DOHH2 (cell line): ENCODE measurements around the gene LUZP1.

Experiments used
- H3F3A ChIP-seq: fragments of 200-600 bp; sonication (generic), shearing (Covaris generic); 2 replicates; pipeline ENCODE4 v1.6.0; 2016; ENCODE audit warnings: antibody characterized with exemption, mild to moderate bottlenecking; ENCODE audit not compliant: control insufficient read depth, insufficient read depth
- H3K27ac ChIP-seq: fragments of 200-600 bp; sonication (generic); 2 replicates; pipeline ENCODE4 v1.5.1; 2014; ENCODE audit warnings: low read depth, mild to moderate bottlenecking, low read length, moderate library complexity
- H3K27me3 ChIP-seq: fragments of 200-600 bp; sonication (generic); 2 replicates; pipeline ENCODE4 v1.6.1; 2014; ENCODE audit warnings: mild to moderate bottlenecking, low read length, mixed read lengths; ENCODE audit not compliant: control insufficient read depth
- H3K36me3 ChIP-seq: fragments of 200-600 bp; sonication (generic); 2 replicates; pipeline ENCODE4 v1.6.1; 2014; ENCODE audit warnings: mild to moderate bottlenecking, low read length, moderate library complexity, mixed read lengths; ENCODE audit not compliant: control insufficient read depth
- H3K4me1 ChIP-seq: fragments of 200-600 bp; sonication (generic); 2 replicates; pipeline ENCODE4 v1.6.1; 2014; ENCODE audit warnings: mild to moderate bottlenecking, low read length, mixed read lengths; ENCODE audit not compliant: control insufficient read depth
- H3K4me2 ChIP-seq: fragments of 200-600 bp; sonication (generic); 2 replicates; pipeline ENCODE4 v1.6.0; 2014; ENCODE audit warnings: mild to moderate bottlenecking, low read length, moderate library complexity
- H3K4me3 ChIP-seq: fragments of 200-600 bp; sonication (generic); 2 replicates; pipeline ENCODE4 v1.5.1; 2014; ENCODE audit warnings: mild to moderate bottlenecking, low read length, mixed read lengths
- H3K79me2 ChIP-seq: fragments of 200-600 bp; sonication (generic); 2 replicates; pipeline ENCODE4 v1.6.1; 2014; ENCODE audit warnings: mild to moderate bottlenecking, low read length, mixed read lengths; ENCODE audit not compliant: control insufficient read depth
- H3K9me2 ChIP-seq: fragments of 200-600 bp; sonication (generic); replicated peaks from 2 replicates; pipeline ENCODE4 v1.6.1; 2014; ENCODE audit warnings: mild to moderate bottlenecking, low read length, mixed read lengths; ENCODE audit not compliant: control insufficient read depth
- H3K9me3 ChIP-seq: fragments of 200-600 bp; sonication (generic); 2 replicates; pipeline ENCODE4 v1.6.1; 2014; ENCODE audit warnings: antibody characterized with exemption, low read length, mixed read lengths; ENCODE audit not compliant: control insufficient read depth, insufficient read depth
- H4K20me1 ChIP-seq: fragments of 200-600 bp; sonication (generic); 2 replicates; pipeline ENCODE4 v1.6.0; 2014; ENCODE audit warnings: low read depth, mild to moderate bottlenecking, antibody characterized with exemption, low read length, moderate library complexity; ENCODE audit not compliant: control insufficient read depth, insufficient read depth
- CTCF ChIP-seq: fragments of 200-600 bp; sonication (generic); IDR thresholded peaks from one replicate; pipeline ENCODE4 v1.5.1; 2014; ENCODE audit warnings: antibody characterized with exemption, mild to moderate bottlenecking, low read depth, low read length; ENCODE audit not compliant: poor library complexity, severe bottlenecking
- EZH2phosphoT487 ChIP-seq: fragments of 200-600 bp; sonication (generic); IDR thresholded peaks from 2 replicates; pipeline ENCODE4 v1.6.1; 2017; ENCODE audit warnings: borderline replicate concordance, mild to moderate bottlenecking, antibody characterized with exemption, low read length, moderate library complexity, mixed read lengths

The LUZP1 gene

GRCh38 chr1:23159963-23160877 lies 8.4 kb downstream of the LUZP1 start:
- Histone ChIP-seq H3K36me3 (no peaks in the 10 kb centered on the region), H4K20me1 (no peaks in the 10 kb centered on the region), H3K4me2 (no peak overlapping the region), H3K4me1 (peaks cover 10% of the 10 kb centered on the region), H3K79me2 (peaks cover 79% of the 10 kb centered on the region), H3K27me3 (no peaks in the 10 kb centered on the region), H3K9me3 (no peaks in the 10 kb centered on the region), H3K9me2 (no peaks in the 10 kb centered on the region), H3K4me3 (no peak overlapping the region), H3F3A (0 out of 2 replicates have a peak, but pooled peaks cover 4% of the 10 kb centered on the region), H3K27ac (no peak overlapping the region)
- TF ChIP-seq EZH2phosphoT487 (no peak), CTCF (no peak)

- Histone ChIP-seq H3K27me3 (no peaks in the 10 kb centered on the region), H3K9me2 (no peaks in the 10 kb centered on the region), H3K9me3 (no peaks in the 10 kb centered on the region), H3K79me2 (peaks cover 76% of the 10 kb centered on the region), H4K20me1 (no peaks in the 10 kb centered on the region), H3K4me1 (peaks cover 10% of the 10 kb centered on the region), H3F3A (no peaks in the 10 kb centered on the region), H3K4me2 (no peak overlapping the region), H3K27ac (no peak overlapping the region), H3K4me3 (no peak overlapping the region), H3K36me3 (no peaks in the 10 kb centered on the region)
- TF ChIP-seq CTCF: no peak
- no peak for TF ChIP-seq EZH2phosphoT487
Observed at GRCh38 chr1:23156940-23157339, 11.7 kb downstream of the LUZP1 start.

GRCh38 chr1:23152966-23153684 lies 15.5 kb downstream of the LUZP1 start:
- peaks cover 75% of the 10 kb centered on the region for H3K79me2 ChIP-seq
- H3K4me3 ChIP-seq: no peak overlapping the region
- H3K27me3 ChIP-seq: no peaks in the 10 kb centered on the region
- H3K4me2 ChIP-seq: no peak overlapping the region
- no peaks in the 10 kb centered on the region for H3K36me3 ChIP-seq
- H3K9me3 ChIP-seq: no peaks in the 10 kb centered on the region
- no peaks in the 10 kb centered on the region for H3K9me2 ChIP-seq
- H3K27ac ChIP-seq: no peak overlapping the region
- no peaks in the 10 kb centered on the region; the same call in 1 of the 2 replicates for H4K20me1 ChIP-seq
- TF ChIP-seq EZH2phosphoT487: no peak
- no peak for TF ChIP-seq CTCF
- H3F3A ChIP-seq: no peaks in the 10 kb centered on the region
- peaks cover 14% of the 10 kb centered on the region for H3K4me1 ChIP-seq
